ENCODE measurements around the gene ITIH4.

GRCh38 chr3:52774901-52775864, 55.3 kb downstream of the ITIH4 start:
- TF ChIP-seq EZH2phosphoT487 (IDR thresholded peaks at IDR 0.05; ENCODE audit: borderline replicate concordance): no peak
- TF ChIP-seq, protein P1, sequence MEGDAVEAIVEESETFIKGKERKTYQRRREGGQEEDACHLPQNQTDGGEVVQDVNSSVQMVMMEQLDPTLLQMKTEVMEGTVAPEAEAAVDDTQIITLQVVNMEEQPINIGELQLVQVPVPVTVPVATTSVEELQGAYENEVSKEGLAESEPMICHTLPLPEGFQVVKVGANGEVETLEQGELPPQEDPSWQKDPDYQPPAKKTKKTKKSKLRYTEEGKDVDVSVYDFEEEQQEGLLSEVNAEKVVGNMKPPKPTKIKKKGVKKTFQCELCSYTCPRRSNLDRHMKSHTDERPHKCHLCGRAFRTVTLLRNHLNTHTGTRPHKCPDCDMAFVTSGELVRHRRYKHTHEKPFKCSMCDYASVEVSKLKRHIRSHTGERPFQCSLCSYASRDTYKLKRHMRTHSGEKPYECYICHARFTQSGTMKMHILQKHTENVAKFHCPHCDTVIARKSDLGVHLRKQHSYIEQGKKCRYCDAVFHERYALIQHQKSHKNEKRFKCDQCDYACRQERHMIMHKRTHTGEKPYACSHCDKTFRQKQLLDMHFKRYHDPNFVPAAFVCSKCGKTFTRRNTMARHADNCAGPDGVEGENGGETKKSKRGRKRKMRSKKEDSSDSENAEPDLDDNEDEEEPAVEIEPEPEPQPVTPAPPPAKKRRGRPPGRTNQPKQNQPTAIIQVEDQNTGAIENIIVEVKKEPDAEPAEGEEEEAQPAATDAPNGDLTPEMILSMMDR (conservative IDR thresholded peaks at IDR 0.05; ENCODE audit: low read length): no peak
